C4-2B (cell line): ENCODE measurements around the gene HDAC10.

Source experiments
- H3K27ac ChIP-seq: fragments of 450-650 bp; 2 replicates; pipeline ENCODE4 v1.5.1; 2017
- CTCF ChIP-seq: fragments of 450-650 bp; conservative IDR thresholded peaks from 2 replicates; pipeline ENCODE4 v1.5.1; 2017; ENCODE audit warnings: mild to moderate bottlenecking
- ZFX ChIP-seq: fragments of 450-650 bp; IDR thresholded peaks from 2 replicates; pipeline ENCODE4 v1.6.1; 2017

The HDAC10 gene

GRCh38 chr22:50266994-50267393, 15.9 kb upstream of the HDAC10 start:
- TF ChIP-seq ZFX, result no peak
- TF ChIP-seq CTCF, result no peak
- H3K27ac ChIP-seq, result peak overlapping the region; percentile 67

GRCh38 chr22:50264946-50265669, 14.0 kb upstream of the HDAC10 start:
- H3K27ac ChIP-seq, result no peak overlapping the region
- no peak for TF ChIP-seq CTCF
- no peak for TF ChIP-seq ZFX

- TF ChIP-seq CTCF (no peak), ZFX (no peak)
- H3K27ac ChIP-seq, result no peak overlapping the region
Observed at GRCh38 chr22:50264104-50264745, 13.2 kb upstream of the HDAC10 start.

GRCh38 chr22:50262973-50263617, 12.0 kb upstream of the HDAC10 start:
- H3K27ac ChIP-seq, result peak overlapping the region; percentile 84
- TF ChIP-seq CTCF (no peak), ZFX (no peak)

GRCh38 chr22:50262460-50262911, 11.4 kb upstream of the HDAC10 start:
- TF ChIP-seq CTCF (no peak), ZFX (no peak)
- H3K27ac ChIP-seq, result peak overlapping the region; percentile 84

GRCh38 chr22:50261615-50262459, 10.8 kb upstream of the HDAC10 start, which contains the start of gene MAPK12:
MAPK12 (minus strand) TSS chr22:50261683; CDS start chr22:50261509, 174 bp downstream.
- H3K27ac ChIP-seq, result peak within 1 kb of the TSS; percentile 84
- TF ChIP-seq ZFX, result no peak
- no peak for TF ChIP-seq CTCF
